Thoracic aorta (tissue), 2 donors: ENCODE measurements around the gene LDLRAD3. TPM values are rescaled to one million over a fixed set of nuclear protein-coding genes. Genes with fewer than 3 reads are reported as not detected.

Experiments
- ATAC-seq: fragments of 150-250 bp; one replicate; pipeline ENCODE4 v1.8.0; 2017; ENCODE audit warnings: low read depth; ENCODE audit not compliant: insufficient number of reproducible peaks, low FRiP score
- DNase-seq: peaks from one replicate; pipeline ENCODE4 v3.0.0-alpha.2; 2020; ENCODE audit warnings: low spot score
- H3K27ac ChIP-seq, 2 donors: fragments of 200-600 bp; sonication (generic); 1 replicate in 1 of 2; 2 replicates in 1 of 2; pipeline ENCODE4 v1.5.1; 2016; ENCODE audit warnings: mild to moderate bottlenecking in 2 of 2, moderate library complexity in 2 of 2
- H3K27me3 ChIP-seq: fragments of 200-600 bp; sonication (generic); replicated peaks from 2 replicates; pipeline ENCODE4 v1.6.0; 2016; ENCODE audit warnings: mild to moderate bottlenecking; ENCODE audit not compliant: insufficient read depth
- H3K36me3 ChIP-seq: fragments of 200-600 bp; sonication (generic); one replicate; pipeline ENCODE4 v1.5.1; 2016
- H3K4me1 ChIP-seq, 2 donors: fragments of 200-600 bp; sonication (generic); 1 replicate in 1 of 2; 2 replicates in 1 of 2; pipeline versions ENCODE4 v1.5.1 to v1.6.0; 2016; ENCODE audit warnings: low read depth in 2 of 2, mild to moderate bottlenecking in 1 of 2; ENCODE audit not compliant: control insufficient read depth in 1 of 2
- H3K4me3 ChIP-seq: fragments of 200-600 bp; sonication (generic); 2 replicates; pipeline ENCODE4 v1.5.1; 2016; ENCODE audit warnings: mild to moderate bottlenecking
- H3K9me3 ChIP-seq: fragments of 200-600 bp; sonication (generic); 2 replicates; pipeline ENCODE4 v1.5.1; 2016
- total RNA-seq, 2 donors: library from RNA; depleted of rRNA; stranded (reverse); fragments of >200 nt; gene quantifications; one replicate each; pipeline versions ENCODE4 v1.1.0 to v1.2.3, GENCODE V29; 2016
- TF ChIP-seq, protein P1 (sequence below): fragments of 200-600 bp; sonication (generic); IDR thresholded peaks from one replicate; pipeline ENCODE4 v1.5.1; 2019; ENCODE audit warnings: antibody characterized with exemption

LDLRAD3 gene
- total RNA-seq, 2 donors from 2014 or later, result 6.1 to 17.2 TPM

GRCh38 chr11:36211761-36212430, 268.0 kb downstream of the LDLRAD3 start:
- H3K36me3 ChIP-seq, result no peaks in the 10 kb centered on the region
- H3K4me1 ChIP-seq, result no peaks in the 10 kb centered on the region
- H3K4me3 ChIP-seq, result no peak overlapping the region
- no peak overlapping the region for H3K27ac ChIP-seq
- H3K9me3 ChIP-seq, result no peaks in the 10 kb centered on the region
- no peaks in the 10 kb centered on the region for H3K27me3 ChIP-seq
- DNase-seq (no peak), ATAC-seq (no peak)
- TF ChIP-seq, protein P1, sequence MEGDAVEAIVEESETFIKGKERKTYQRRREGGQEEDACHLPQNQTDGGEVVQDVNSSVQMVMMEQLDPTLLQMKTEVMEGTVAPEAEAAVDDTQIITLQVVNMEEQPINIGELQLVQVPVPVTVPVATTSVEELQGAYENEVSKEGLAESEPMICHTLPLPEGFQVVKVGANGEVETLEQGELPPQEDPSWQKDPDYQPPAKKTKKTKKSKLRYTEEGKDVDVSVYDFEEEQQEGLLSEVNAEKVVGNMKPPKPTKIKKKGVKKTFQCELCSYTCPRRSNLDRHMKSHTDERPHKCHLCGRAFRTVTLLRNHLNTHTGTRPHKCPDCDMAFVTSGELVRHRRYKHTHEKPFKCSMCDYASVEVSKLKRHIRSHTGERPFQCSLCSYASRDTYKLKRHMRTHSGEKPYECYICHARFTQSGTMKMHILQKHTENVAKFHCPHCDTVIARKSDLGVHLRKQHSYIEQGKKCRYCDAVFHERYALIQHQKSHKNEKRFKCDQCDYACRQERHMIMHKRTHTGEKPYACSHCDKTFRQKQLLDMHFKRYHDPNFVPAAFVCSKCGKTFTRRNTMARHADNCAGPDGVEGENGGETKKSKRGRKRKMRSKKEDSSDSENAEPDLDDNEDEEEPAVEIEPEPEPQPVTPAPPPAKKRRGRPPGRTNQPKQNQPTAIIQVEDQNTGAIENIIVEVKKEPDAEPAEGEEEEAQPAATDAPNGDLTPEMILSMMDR, result no peak

DNA sequence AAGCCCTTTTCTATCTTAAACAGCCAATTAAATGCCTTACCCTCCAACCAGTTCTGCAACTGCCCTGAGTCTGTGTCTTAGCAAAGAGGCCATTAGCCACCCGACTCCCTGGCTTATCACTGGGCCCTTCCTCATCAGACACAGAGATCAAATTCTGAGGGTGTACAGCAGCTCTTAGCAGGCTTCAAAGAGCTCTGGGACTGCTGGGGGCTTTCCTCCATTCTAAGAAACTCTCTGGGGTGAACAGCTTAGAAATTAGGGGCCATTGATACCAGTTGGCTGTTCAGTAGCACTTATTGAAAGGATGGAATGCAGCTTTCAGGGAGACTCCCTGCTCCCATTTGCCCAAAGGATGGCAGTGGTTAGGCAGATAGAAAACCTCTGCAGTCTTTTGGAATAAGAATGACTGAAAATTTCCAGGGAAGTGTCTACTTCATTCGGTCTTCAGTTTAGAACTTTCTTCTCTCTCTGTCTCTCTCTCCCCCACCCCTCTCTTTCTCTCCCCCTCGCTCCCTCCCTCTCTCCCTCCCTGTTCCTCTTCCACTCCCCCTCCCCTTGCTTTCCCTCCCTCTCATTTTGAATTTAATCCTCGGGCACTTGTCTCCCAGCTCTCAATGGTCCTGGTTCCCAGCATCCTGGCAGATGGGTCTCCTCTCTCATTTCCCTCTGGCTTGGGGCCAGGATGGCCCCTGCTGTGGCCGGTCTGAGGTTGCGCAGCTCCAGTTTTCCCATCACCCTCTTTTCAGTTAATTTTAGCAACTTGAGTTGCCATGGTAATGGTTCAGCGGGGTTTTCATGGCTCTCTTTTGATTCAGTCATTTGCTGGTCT, 268.9 kb downstream of the LDLRAD3 start:
- ATAC-seq (no peak), DNase-seq (no peak)
- H3K4me3 ChIP-seq, result no peak overlapping the region
- H3K27me3 ChIP-seq, result no peaks in the 10 kb centered on the region
- H3K36me3 ChIP-seq, result no peaks in the 10 kb centered on the region
- no peak overlapping the region for H3K27ac ChIP-seq
- TF ChIP-seq, protein P1, result no peak
- no peaks in the 10 kb centered on the region for H3K4me1 ChIP-seq
- no peaks in the 10 kb centered on the region for H3K9me3 ChIP-seq

DNA sequence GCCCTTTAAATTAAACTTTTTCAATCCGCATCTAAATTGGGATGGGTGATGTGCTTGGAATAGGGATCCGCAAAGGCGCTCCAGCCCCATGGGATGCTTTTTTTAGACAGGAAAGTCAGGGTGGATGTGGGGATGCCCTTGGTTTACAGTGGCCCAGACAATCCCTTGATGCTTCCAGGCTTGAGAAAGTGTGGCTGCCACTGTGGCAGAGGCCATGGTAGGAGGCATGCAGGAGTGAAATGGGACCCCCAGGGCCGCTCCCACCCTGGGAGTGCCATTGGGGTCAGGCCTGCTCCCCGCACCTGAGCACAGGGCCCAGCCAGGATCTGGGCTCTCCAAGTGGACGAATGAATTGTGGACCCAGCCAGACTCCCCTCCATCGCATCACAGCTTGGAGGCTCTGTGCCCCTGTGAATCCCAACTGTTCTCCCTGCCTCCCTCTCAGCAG, 269.6 kb downstream of the LDLRAD3 start:
- H3K36me3 ChIP-seq, result no peaks in the 10 kb centered on the region
- no peaks in the 10 kb centered on the region for H3K27me3 ChIP-seq
- no peaks in the 10 kb centered on the region for H3K9me3 ChIP-seq
- H3K4me1 ChIP-seq, result no peaks in the 10 kb centered on the region
- TF ChIP-seq, protein P1, result no peak
- no peak overlapping the region for H3K27ac ChIP-seq
- DNase-seq (no peak), ATAC-seq (no peak)
- H3K4me3 ChIP-seq, result no peak overlapping the region

DNA sequence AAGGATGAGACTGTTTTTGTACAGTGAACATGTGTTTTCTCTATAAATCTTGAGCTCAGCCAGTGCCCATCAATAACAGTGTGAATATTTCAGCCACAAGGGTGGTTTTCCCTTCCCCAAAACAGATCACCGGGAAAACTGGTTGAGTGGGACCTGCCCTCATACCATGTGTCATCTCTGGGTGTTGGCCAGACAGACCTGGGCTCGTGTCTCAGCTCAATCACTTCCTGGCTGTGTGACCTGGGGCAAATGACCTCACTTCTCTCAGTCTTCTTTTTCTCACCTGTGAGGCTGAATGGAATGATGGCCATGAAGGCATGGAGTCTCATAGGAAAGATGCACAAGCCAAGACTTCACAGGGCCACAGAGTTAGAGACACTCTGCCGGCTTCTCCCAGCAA, 270.6 kb downstream of the LDLRAD3 start:
- H3K27ac ChIP-seq, result no peak overlapping the region
- H3K27me3 ChIP-seq, result no peaks in the 10 kb centered on the region
- DNase-seq, result no peak
- H3K36me3 ChIP-seq, result no peaks in the 10 kb centered on the region
- no peak for ATAC-seq
- H3K9me3 ChIP-seq, result peaks cover 3% of the 10 kb centered on the region
- no peak overlapping the region for H3K4me3 ChIP-seq
- H3K4me1 ChIP-seq, result no peaks in the 10 kb centered on the region
- TF ChIP-seq, protein P1, result no peak

DNA sequence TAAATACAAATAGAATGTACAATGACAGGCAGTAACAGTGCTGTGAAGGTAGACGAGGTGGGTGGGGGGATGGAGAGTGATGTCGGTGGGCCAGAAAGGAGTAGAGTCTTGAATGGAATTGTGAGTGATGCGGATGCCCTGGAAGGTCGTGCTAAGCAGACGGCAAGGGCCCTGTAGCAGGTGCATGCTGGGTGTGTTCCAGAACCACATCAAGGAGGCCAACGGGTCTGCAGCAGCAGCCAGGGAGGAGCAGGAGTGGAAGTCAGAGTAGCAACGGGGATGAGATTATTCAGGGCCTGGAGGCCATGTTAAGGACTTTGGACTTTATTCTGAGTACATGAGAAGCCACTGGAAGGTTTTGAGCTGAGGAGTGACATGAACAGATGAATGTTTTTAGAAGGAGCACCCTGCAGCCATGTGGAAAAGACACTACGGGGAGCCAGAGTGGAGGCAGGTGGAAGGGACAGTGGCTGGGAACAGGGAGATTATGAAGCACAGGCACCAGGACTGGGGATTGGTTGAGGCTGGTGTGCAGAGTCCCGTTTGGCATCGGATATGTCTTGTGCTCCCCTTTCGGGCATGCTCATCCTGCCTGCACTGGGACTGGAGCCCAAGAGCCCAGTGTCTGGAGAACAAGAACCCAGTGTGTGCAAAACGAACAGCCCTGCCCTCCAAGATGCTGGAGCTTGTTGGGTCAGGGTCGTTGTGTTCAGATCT, 271.3 kb downstream of the LDLRAD3 start:
- TF ChIP-seq, protein P1, result no peak
- Histone ChIP-seq H3K4me3 (no peak overlapping the region), H3K9me3 (peaks cover 9% of the 10 kb centered on the region), H3K36me3 (no peaks in the 10 kb centered on the region), H3K4me1 (no peaks in the 10 kb centered on the region), H3K27me3 (no peaks in the 10 kb centered on the region), H3K27ac (no peak overlapping the region)
- ATAC-seq, result no peak
- no peak for DNase-seq
